Activated CD4-positive, alpha-beta T cell treated with anti-CD3 and anti-CD28 coated beads, Interleukin-2, amount 10 ng/mL, durations not matched to agents 24 days and 14 days (primary cell): ENCODE measurements around the gene LPA. TPM values are rescaled to one million over a fixed set of nuclear protein-coding genes. Genes with fewer than 3 reads are reported as not detected.

ENCODE experiments used
- DNase-seq: peaks from one replicate; pipeline ENCODE4 v3.0.0; 2022
- H3K27ac Mint-ChIP-seq: one replicate; pipeline ENCODE4 v1.8.0; 2022; ENCODE audit warnings: mild to moderate bottlenecking, mixed read lengths
- H3K27me3 Mint-ChIP-seq: one replicate; pipeline ENCODE4 v1.8.0; 2022; ENCODE audit warnings: mixed read lengths
- H3K36me3 Mint-ChIP-seq: one replicate; pipeline ENCODE4 v1.8.0; 2022; ENCODE audit warnings: low read depth, mild to moderate bottlenecking, mixed read lengths
- H3K4me1 Mint-ChIP-seq: one replicate; pipeline ENCODE4 v1.8.0; 2021; ENCODE audit warnings: mixed read lengths
- H3K4me3 Mint-ChIP-seq: one replicate; pipeline ENCODE4 v1.8.0; 2022; ENCODE audit warnings: mild to moderate bottlenecking, moderate library complexity, mixed read lengths
- H3K9me3 Mint-ChIP-seq: one replicate; pipeline ENCODE4 v1.8.0; 2021; ENCODE audit warnings: mixed read lengths
- intact Hi-C: fragments of 100-400 bp; cut with micrococcal nuclease; formaldehyde crosslinking; loops from one replicate; pipeline ENCODE4 v1.15.1; 2023
- total RNA-seq: library from RNA; stranded (reverse); gene quantifications from 2 replicates; pipeline ENCODE4 v1.2.3, GENCODE V29; 2022

Gene LPA
- total RNA-seq, 1 donor from 2014 or later: not detected

DNA sequence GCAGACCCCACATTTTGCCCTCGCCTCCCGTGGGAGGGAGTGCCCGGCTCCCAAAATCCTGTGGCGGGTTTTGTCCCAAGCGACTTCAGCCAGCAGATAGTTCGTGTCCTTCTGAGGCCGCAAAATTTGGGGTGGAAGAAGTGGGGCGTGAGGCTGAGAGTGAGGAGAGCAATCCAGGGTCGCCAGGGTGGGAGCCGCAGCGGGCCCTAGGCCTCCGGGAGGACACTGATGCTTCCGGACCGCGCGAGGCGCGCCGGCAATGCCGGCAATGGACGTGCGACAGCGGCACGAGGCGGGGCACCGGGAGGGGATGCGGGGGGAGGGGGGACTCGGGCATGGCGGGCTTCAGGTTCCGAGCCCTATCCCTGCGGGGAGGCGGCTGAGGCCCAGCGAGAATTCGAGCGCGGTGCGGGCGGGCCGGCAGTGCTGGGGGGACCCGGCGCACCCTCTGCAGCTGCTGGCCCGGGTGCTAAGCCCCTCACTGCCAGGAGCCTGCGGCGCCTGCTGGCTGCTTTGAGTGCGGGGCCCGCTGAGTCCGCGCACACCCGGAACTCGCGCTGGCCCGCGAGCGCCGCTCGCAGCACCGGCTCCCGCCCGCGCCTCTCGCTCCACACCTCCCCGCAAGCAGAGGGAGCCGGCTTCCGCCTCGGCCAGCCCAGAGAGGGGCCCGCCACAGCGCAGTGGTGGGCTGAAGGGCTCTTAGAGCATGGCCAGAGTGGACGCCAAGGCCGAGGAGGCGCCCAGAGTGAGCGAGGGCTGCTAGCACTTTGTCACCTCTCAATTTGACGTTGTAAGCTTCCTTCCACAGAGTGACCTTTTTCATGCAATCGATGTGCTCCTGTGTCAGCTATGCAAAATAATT lies 143.8 kb downstream of the LPA start:
- Mint-ChIP-seq H3K4me3 (peak overlapping the region; percentile 89), H3K27me3 (peaks cover 51% of the 10 kb centered on the region), H3K27ac (peak overlapping the region; percentile 88), H3K36me3 (no peaks in the 10 kb centered on the region), H3K9me3 (peaks cover 1% of the 10 kb centered on the region), H3K4me1 (peaks cover 28% of the 10 kb centered on the region)
- peak; percentile 93 for DNase-seq
- intact Hi-C loops: loop anchor here (1.0 to 5.0 kb wide), 3 partner anchors 14 to 852 kb away; no protein-coding TSS in a partner anchor

DNA sequence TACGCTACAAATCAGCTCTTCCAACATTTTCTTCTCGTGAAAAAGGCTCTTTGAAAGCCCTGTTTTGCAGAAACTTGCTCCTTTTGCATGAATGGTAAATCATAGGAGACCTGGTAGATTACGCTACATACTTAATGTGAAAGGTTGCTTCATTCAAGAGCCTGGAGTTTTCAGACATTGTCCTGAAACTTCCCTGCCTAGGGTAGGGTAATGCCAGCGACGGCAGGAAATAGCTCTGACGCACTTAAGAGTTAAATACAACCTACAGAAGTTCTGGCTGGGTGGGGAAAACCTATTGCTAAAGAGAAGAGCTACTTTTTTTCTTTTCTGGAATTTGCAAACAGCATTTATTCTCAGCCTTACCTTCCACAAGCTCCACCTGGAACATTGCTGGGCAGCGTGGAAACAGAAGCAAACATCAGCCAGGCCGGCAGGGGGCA lies 144.5 kb downstream of the LPA start:
- Mint-ChIP-seq H3K4me1 (peaks cover 28% of the 10 kb centered on the region), H3K27me3 (peaks cover 53% of the 10 kb centered on the region), H3K36me3 (no peaks in the 10 kb centered on the region), H3K27ac (peak overlapping the region; percentile 88), H3K9me3 (peaks cover 8% of the 10 kb centered on the region), H3K4me3 (peak overlapping the region; percentile 89)
- intact Hi-C loops: loop anchor here (1.0 to 5.0 kb wide), 4 partner anchors 15 to 853 kb away; no protein-coding TSS in a partner anchor
- DNase-seq: no peak

DNA sequence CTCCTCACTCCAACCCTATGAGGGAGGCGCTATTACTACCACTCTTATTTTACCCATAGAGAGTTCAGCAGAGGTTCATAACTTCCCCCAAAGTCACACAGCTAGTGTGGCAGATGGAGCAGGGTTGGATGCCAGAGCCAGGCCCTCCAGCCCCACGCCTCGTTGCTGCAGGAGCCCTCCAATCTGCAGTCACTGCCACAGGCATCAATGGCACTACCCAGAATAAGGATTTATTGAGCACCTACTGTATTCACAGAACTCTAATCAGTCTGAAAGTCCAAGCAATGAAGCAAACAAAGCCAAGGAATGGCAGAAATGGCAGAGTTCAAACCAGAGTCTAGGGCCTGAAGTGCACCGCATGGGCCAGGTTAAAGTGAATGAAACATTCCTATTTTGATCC lies 144.9 kb downstream of the LPA start:
- Mint-ChIP-seq H3K4me1 (peaks cover 26% of the 10 kb centered on the region), H3K9me3 (peaks cover 11% of the 10 kb centered on the region), H3K27ac (no peak overlapping the region), H3K4me3 (peak overlapping the region; percentile 49), H3K27me3 (peaks cover 55% of the 10 kb centered on the region), H3K36me3 (no peaks in the 10 kb centered on the region)
- peak; percentile 55 for DNase-seq
- intact Hi-C loops: loop anchor here (5.0 kb wide), 1 partner anchor 248 kb away; no protein-coding TSS in a partner anchor

DNA sequence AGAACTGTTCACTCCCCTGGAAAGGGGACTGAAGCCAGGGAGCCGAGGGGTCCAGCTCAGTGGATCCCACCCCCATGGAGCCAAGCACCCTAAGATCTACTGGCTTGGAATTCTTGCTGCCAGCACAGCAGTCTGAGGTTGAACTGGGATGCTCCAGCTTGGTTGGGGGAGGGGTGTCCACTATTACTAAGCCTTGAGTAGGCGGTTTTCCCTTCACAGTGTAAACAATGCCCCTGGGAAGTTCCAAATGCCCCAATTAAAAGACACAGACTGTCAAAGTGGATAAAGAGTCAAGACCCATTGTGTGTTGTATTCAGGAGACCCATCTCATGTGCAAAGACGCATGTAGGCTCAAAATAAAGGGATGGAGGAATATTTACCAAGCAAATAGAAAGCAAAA lies 150.2 kb downstream of the LPA start:
- intact Hi-C loops: no loop called here

DNA sequence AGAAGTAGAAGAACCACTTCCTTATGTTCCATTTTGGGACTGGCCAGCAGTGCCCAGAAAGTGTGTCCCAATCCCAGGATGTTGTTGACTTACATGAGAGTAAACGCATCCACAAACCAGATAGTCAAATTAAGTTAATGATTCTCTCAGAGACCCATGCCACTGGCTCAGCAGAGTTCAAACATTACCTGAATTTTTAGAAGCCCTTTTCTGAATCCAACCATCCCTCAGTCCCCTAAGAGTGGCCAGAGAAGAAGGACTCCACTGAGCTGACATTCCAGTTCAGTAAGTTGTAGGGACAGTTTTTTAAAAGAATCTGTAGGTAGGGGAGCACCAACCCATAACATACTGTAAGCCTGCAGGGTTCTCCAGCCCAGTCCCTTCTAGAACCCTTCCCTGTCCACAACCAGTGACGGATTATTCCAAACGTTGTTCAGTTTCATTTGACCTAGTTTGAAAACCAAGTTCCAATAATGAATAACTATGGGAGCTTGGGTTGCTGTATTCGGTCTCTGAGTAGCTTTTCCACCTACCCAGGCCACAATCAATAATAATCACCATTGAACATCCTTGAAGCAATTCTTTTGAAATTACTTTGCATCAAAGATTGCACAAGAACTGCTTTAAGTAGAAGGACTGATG lies 153.0 kb downstream of the LPA start:
- Mint-ChIP-seq H3K27me3 (peaks cover 42% of the 10 kb centered on the region), H3K36me3 (no peaks in the 10 kb centered on the region), H3K4me1 (no peaks in the 10 kb centered on the region), H3K27ac (no peak overlapping the region), H3K9me3 (peaks cover 11% of the 10 kb centered on the region), H3K4me3 (no peak overlapping the region)
- DNase-seq: no peak
- intact Hi-C loops: no loop called here

More for the DNA sequence above, 150.2 kb downstream of the LPA start:
- H3K9me3 Mint-ChIP-seq: peaks cover 11% of the 10 kb centered on the region
- H3K27ac Mint-ChIP-seq: no peak overlapping the region
- H3K27me3 Mint-ChIP-seq: peaks cover 57% of the 10 kb centered on the region
- no peaks in the 10 kb centered on the region for H3K36me3 Mint-ChIP-seq
- peaks cover 2% of the 10 kb centered on the region for H3K4me1 Mint-ChIP-seq
- no peak overlapping the region for H3K4me3 Mint-ChIP-seq
- no peak for DNase-seq

DNA sequence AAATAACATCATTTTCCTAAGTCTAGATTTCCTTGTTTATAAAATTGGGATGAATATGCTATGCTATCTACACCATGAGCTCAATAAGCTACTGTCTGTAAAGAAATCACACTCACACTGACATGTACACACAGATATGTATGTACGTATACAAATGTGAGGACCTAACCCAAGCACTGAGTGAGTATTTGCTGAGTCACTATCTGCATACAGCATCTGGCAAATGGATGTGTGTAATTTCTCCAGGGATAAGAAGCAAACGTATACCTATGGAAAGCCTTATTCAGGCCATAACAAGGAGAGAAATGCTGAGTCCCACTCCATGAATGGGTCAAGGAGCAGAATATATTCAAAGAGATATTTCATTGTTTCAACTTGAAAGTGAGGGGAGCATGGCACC lies 153.9 kb downstream of the LPA start:
- Mint-ChIP-seq H3K4me3 (no peak overlapping the region), H3K36me3 (no peaks in the 10 kb centered on the region), H3K9me3 (peaks cover 9% of the 10 kb centered on the region), H3K27ac (no peak overlapping the region), H3K27me3 (peaks cover 36% of the 10 kb centered on the region), H3K4me1 (no peaks in the 10 kb centered on the region)
- no peak for DNase-seq
- intact Hi-C loops: no loop called here

DNA sequence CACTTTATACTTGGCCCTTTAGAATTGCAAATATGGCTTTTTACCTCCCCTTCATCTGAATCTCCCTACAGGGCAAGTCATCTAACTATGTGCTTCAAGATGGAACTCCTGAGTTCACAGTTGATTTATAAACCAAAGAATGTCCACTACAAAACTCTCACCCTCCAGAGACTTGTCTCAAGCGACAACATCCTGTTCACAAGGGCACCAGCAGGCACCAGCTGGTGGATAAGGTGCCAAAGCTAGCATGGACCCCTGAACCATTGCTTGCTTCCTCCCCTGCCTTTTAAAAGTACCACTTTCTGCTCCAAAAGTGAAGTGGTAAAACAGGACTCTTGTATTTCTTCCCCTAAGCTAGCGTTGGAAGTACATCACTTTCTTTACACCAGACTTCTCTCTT lies 154.5 kb downstream of the LPA start:
- H3K27ac Mint-ChIP-seq: no peak overlapping the region

DNA sequence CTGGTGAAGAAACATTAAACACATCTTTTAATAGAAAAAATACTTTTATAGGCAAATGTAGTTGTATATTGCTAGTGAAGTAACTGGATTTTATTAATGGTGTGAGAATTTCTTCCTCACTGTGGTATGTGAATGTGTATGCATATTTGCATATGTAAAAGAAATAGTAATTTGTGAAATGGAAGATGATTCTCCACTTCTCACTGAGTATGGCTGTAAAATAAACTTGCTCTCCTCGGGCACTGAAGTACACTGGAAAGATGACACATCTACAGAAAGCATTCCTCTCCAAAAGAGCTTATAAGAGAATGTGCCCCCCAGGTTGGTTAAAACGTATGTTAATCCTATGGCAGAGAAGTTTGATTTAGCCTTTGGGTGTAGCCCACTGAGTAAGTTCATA lies 155.5 kb downstream of the LPA start:
- Mint-ChIP-seq H3K27ac (no peak overlapping the region), H3K27me3 (peaks cover 24% of the 10 kb centered on the region), H3K4me3 (no peak overlapping the region), H3K36me3 (no peaks in the 10 kb centered on the region), H3K9me3 (peaks cover 6% of the 10 kb centered on the region), H3K4me1 (no peaks in the 10 kb centered on the region)
- DNase-seq: no peak
- intact Hi-C loops: no loop called here

More for the DNA sequence above, 154.5 kb downstream of the LPA start:
- Mint-ChIP-seq H3K9me3 (peaks cover 3% of the 10 kb centered on the region), H3K27me3 (peaks cover 30% of the 10 kb centered on the region), H3K4me3 (no peak overlapping the region), H3K36me3 (no peaks in the 10 kb centered on the region), H3K4me1 (no peaks in the 10 kb centered on the region)
- DNase-seq: no peak
- intact Hi-C loops: no loop called here

DNA sequence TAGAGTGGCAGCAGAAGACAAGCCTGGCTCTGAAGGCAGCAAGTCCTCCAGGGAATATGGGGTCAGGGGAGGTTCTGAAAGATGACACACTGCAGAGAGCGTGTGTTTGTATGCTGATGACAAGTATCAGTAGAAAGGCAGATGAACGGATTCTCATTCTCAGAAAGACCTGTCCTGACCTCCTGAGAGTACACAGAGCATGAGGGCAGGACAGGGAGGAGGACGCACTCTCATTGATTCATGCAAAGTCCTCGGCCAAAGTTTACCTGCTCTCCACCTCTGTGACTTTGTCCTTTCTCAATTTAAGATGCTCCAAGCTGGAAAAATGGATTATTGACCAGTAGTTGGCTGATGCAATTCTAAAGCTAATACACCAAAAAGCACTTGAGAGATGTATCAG lies 156.7 kb downstream of the LPA start:
- no peak overlapping the region for H3K4me3 Mint-ChIP-seq
- no peak for DNase-seq
- H3K27ac Mint-ChIP-seq: no peak overlapping the region
- no peaks in the 10 kb centered on the region for H3K36me3 Mint-ChIP-seq
- intact Hi-C loops: no loop called here
- H3K9me3 Mint-ChIP-seq: peaks cover 6% of the 10 kb centered on the region
- H3K4me1 Mint-ChIP-seq: no peaks in the 10 kb centered on the region
- H3K27me3 Mint-ChIP-seq: peaks cover 18% of the 10 kb centered on the region

DNA sequence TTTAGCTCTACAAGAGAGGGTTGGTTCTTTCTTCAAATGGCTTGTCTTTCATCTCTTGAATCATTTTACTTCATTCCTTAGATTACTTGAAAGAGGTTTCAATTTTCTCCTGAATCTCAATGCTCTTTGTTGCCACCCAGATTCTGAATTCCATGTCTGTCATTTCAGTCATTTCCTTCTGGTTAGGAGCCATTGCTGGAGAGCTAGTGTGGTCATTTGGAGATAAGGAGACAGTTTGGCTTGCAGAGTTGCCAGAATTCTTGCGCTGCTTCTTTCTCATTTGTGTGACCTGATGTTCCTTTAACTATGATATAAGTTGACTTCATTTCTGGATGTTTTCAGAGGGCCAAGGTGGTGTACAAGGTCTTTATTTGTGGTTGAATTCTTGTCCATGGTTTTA lies 158.1 kb downstream of the LPA start:
- no peaks in the 10 kb centered on the region for H3K36me3 Mint-ChIP-seq
- H3K4me3 Mint-ChIP-seq: no peak overlapping the region
- H3K9me3 Mint-ChIP-seq: peaks cover 11% of the 10 kb centered on the region
- no peak overlapping the region for H3K27ac Mint-ChIP-seq
- intact Hi-C loops: no loop called here
- H3K4me1 Mint-ChIP-seq: peaks cover 1% of the 10 kb centered on the region
- H3K27me3 Mint-ChIP-seq: peaks cover 17% of the 10 kb centered on the region
- no peak for DNase-seq

DNA sequence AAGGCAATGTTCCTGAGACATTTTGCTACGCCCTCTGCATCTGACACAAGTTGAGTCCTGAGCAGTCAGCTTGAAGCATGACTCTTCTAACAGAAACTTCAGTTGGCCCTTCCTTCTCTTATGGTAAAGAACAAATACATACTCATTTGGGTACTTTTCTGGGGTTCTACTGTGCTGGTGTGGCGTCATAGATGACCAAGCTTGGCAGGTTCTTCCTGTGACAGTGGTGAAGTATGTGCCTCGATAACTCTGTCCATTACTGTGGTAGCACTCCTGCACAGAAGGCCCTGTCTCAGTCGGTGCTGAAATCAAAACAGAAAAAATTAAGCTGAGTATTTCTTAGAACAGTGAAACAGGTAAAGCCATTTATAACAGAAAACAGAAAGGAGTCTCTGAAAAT lies 163.4 kb downstream of the LPA start:
- H3K4me1 Mint-ChIP-seq: peaks cover 1% of the 10 kb centered on the region
- peaks cover 12% of the 10 kb centered on the region for H3K9me3 Mint-ChIP-seq
- H3K36me3 Mint-ChIP-seq: peaks cover 8% of the 10 kb centered on the region
- intact Hi-C loops: loop anchor here (1.0 kb wide), 1 partner anchor 38 kb away; no protein-coding TSS in a partner anchor
- no peak overlapping the region for H3K4me3 Mint-ChIP-seq
- H3K27me3 Mint-ChIP-seq: peaks cover 18% of the 10 kb centered on the region
- H3K27ac Mint-ChIP-seq: peak overlapping the region; percentile 52
- peak; percentile 58 for DNase-seq

DNA sequence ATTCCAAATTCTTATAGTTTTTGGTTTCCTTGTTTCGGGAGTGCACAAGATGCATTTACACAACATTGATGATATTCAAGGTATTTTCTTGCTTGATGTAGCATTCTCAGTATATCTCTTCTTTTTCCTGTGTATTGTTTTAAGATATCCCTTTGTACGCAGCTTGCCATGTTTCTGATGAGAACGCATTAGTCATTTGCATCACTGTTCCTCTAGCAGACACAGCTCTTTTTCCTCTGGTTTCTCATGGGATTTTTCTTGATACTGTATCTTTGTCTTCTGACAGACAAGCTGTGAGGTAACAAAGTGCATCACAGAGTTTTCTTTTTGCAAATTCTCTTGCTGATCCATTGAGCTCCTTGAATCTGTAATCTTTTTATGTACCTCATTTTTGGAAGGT lies 169.5 kb downstream of the LPA start:
- H3K4me3 Mint-ChIP-seq: no peak overlapping the region
- peaks cover 5% of the 10 kb centered on the region for H3K36me3 Mint-ChIP-seq
- H3K27ac Mint-ChIP-seq: no peak overlapping the region
- no peak for DNase-seq
- H3K9me3 Mint-ChIP-seq: peaks cover 11% of the 10 kb centered on the region
- intact Hi-C loops: no loop called here
- peaks cover 25% of the 10 kb centered on the region for H3K27me3 Mint-ChIP-seq
- no peaks in the 10 kb centered on the region for H3K4me1 Mint-ChIP-seq

DNA sequence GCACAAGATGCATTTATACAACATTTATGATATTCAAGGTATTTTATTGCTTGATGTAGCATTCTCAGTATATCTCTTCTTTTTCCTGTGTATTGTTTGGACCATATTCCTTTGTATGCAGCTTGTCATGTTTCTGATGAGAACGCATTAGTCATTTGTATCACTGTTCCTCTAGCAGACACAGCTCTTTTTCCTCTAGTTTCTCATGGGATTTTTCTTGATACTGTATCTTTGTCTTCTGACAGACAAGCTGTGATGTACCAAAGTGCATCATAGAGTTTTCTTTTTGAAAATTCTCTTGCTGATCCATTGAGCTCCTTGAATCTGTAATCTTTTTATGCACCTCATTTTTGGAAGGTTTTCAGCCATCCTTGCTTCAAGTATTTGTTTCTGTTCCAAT lies 175.0 kb downstream of the LPA start:
- DNase-seq: no peak
- intact Hi-C loops: no loop called here
- Mint-ChIP-seq H3K27ac (no peak overlapping the region), H3K36me3 (peaks cover 10% of the 10 kb centered on the region), H3K4me3 (no peak overlapping the region), H3K27me3 (peaks cover 18% of the 10 kb centered on the region), H3K9me3 (peaks cover 14% of the 10 kb centered on the region), H3K4me1 (no peaks in the 10 kb centered on the region)

DNA sequence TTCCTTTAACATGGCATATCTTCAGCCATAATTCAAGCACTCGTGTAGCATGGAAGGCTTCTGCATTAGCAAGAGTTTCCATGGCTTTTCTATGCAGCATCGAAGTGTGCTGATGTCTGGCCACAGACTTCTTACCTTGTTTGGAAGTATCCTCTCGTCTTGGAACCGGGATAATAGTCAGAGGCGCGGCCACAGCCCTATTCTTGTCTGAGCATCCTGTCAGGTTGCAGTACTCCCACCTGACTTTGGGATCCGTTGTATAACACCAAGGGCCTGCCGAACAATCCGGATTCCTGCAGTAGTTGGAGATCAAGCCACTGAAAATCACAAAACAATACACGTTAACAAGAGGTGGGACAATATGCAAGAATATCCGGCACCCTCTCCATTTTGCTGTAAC lies 177.0 kb downstream of the LPA start:
- intact Hi-C loops: no loop called here
- no peak overlapping the region for H3K4me3 Mint-ChIP-seq
- peaks cover 16% of the 10 kb centered on the region for H3K27me3 Mint-ChIP-seq
- DNase-seq: no peak
- peaks cover 19% of the 10 kb centered on the region for H3K36me3 Mint-ChIP-seq
- H3K4me1 Mint-ChIP-seq: no peaks in the 10 kb centered on the region
- peaks cover 16% of the 10 kb centered on the region for H3K9me3 Mint-ChIP-seq
- no peak overlapping the region for H3K27ac Mint-ChIP-seq
